Neural cell (in vitro differentiated cells): ENCODE results near the gene SH3TC2. TPM values are rescaled to one million over a fixed set of nuclear protein-coding genes. Genes with fewer than 3 reads are reported as not detected.

Experiments
- H2AFZ ChIP-seq: fragments of 200-600, 300-800 bp; sonication (generic), shearing (Covaris generic); 2 replicates; pipeline ENCODE4 v1.6.0; 2014; ENCODE audit warnings: low read depth, mild to moderate bottlenecking, antibody characterized with exemption, low read length, moderate library complexity
- H3F3A ChIP-seq: fragments of 200-600 bp; shearing (Covaris generic); 2 replicates; pipeline ENCODE4 v1.6.1; 2016; ENCODE audit warnings: mild to moderate bottlenecking, moderate library complexity, mixed read lengths, antibody characterized with exemption, low read length; ENCODE audit not compliant: insufficient read depth, poor library complexity, severe bottlenecking
- H3K27ac ChIP-seq: fragments of 200-600, 300-800 bp; sonication (generic), shearing (Covaris generic); 2 replicates; pipeline ENCODE4 v1.5.1; 2014; ENCODE audit warnings: mild to moderate bottlenecking, low read length, moderate library complexity
- H3K27me3 ChIP-seq: fragments of 300-800, 200-600 bp; sonication (generic), shearing (Covaris generic); 2 replicates; pipeline ENCODE4 v1.6.0; 2014; ENCODE audit warnings: mild to moderate bottlenecking, low read depth, low read length, moderate library complexity; ENCODE audit not compliant: insufficient read depth
- H3K36me3 ChIP-seq: fragments of 300-800, 200-600 bp; sonication (generic), shearing (Covaris generic); 2 replicates; pipeline ENCODE4 v1.5.1; 2014; ENCODE audit warnings: mild to moderate bottlenecking, antibody characterized with exemption, low read length, moderate library complexity; ENCODE audit not compliant: insufficient read depth
- H3K4me2 ChIP-seq: fragments of 300-800, 200-600 bp; sonication (generic), shearing (Covaris generic); 2 replicates; pipeline ENCODE4 v1.6.0; 2014; ENCODE audit warnings: mild to moderate bottlenecking, low read length
- H3K4me3 ChIP-seq: fragments of 300-800, 200-600 bp; sonication (generic), shearing (Covaris generic); 2 replicates; pipeline ENCODE4 v1.5.1; 2014; ENCODE audit warnings: mild to moderate bottlenecking, low read length, moderate library complexity
- H3K79me2 ChIP-seq: fragments of 200-600 bp; shearing (Covaris generic); replicated peaks from 2 replicates; pipeline ENCODE4 v1.6.0; 2014; ENCODE audit warnings: mild to moderate bottlenecking, low read length, moderate library complexity; ENCODE audit not compliant: insufficient read depth
- H3K9ac ChIP-seq: fragments of 300-800, 200-600 bp; sonication (generic), shearing (Covaris generic); 2 replicates; pipeline ENCODE4 v1.6.1; 2016; ENCODE audit warnings: mild to moderate bottlenecking, low read length, mixed read lengths
- H3K9me2 ChIP-seq: fragments of 200-600 bp; shearing (Covaris generic); 2 replicates; pipeline ENCODE4 v1.6.1; 2016; ENCODE audit warnings: mild to moderate bottlenecking, low read length, mixed read lengths; ENCODE audit not compliant: insufficient read depth
- H3K9me3 ChIP-seq: fragments of 200-600, 300-800 bp; sonication (generic), shearing (Covaris generic); 2 replicates; pipeline ENCODE4 v1.6.1; 2016; ENCODE audit warnings: mild to moderate bottlenecking, mixed run types, low read length, moderate library complexity, mixed read lengths
- H4K20me1 ChIP-seq: fragments of 200-600 bp; shearing (Covaris generic); 2 replicates; pipeline ENCODE4 v1.6.1; 2016; ENCODE audit warnings: mild to moderate bottlenecking, mixed run types; ENCODE audit not compliant: insufficient read depth
- CTCF ChIP-seq: fragments of 450-650 bp; IDR thresholded peaks from 2 replicates; pipeline ENCODE4 v1.5.1; 2014; ENCODE audit warnings: antibody characterized with exemption, mild to moderate bottlenecking, moderate library complexity; ENCODE audit not compliant: poor library complexity, severe bottlenecking
- EP300 ChIP-seq: fragments of 450-650 bp; conservative IDR thresholded peaks from 2 replicates; pipeline ENCODE4 v1.6.1; 2014; ENCODE audit warnings: antibody characterized with exemption, mild to moderate bottlenecking, moderate library complexity; ENCODE audit not compliant: poor library complexity, severe bottlenecking
- EZH2 ChIP-seq: fragments of 200-600, 300-800 bp; shearing (Covaris generic), sonication (generic); IDR thresholded peaks from 2 replicates; pipeline ENCODE4 v1.6.1; 2014; ENCODE audit warnings: antibody characterized with exemption, low read length, borderline replicate concordance, mild to moderate bottlenecking; ENCODE audit not compliant: insufficient read depth, poor library complexity, severe bottlenecking
- MXI1 ChIP-seq: fragments of 450-650 bp; conservative IDR thresholded peaks from 2 replicates; pipeline ENCODE4 v1.6.1; 2014; ENCODE audit warnings: antibody characterized with exemption, mild to moderate bottlenecking; ENCODE audit not compliant: poor library complexity, severe bottlenecking
- POLR2AphosphoS5 ChIP-seq: IDR thresholded peaks from 2 replicates; pipeline ENCODE4 v1.6.1; 2012
- RAD21 ChIP-seq: fragments of 450-650 bp; conservative IDR thresholded peaks from 2 replicates; pipeline ENCODE4 v1.6.1; 2014; ENCODE audit warnings: antibody characterized with exemption, mild to moderate bottlenecking, moderate library complexity
- REST ChIP-seq: IDR thresholded peaks from 2 replicates; pipeline ENCODE4 v1.6.1; 2012; ENCODE audit warnings: borderline replicate concordance
- SMC3 ChIP-seq: fragments of 450-650 bp; conservative IDR thresholded peaks from 2 replicates; pipeline ENCODE4 v1.6.1; 2014; ENCODE audit warnings: antibody characterized with exemption, mild to moderate bottlenecking, moderate library complexity; ENCODE audit not compliant: poor library complexity
- TAF1 ChIP-seq: IDR thresholded peaks from 2 replicates; pipeline ENCODE4 v1.6.1; 2012; ENCODE audit warnings: low read depth
- polyA plus RNA-seq: library from polyadenylated mRNA; depleted of rRNA; stranded (reverse); fragments of >200 nt; gene quantifications from 2 replicates; pipeline ENCODE4 v1.2.3, GENCODE V29; 2014

Gene SH3TC2
- polyA plus RNA-seq, 1 donor from 2014 or later: not detected

DNA sequence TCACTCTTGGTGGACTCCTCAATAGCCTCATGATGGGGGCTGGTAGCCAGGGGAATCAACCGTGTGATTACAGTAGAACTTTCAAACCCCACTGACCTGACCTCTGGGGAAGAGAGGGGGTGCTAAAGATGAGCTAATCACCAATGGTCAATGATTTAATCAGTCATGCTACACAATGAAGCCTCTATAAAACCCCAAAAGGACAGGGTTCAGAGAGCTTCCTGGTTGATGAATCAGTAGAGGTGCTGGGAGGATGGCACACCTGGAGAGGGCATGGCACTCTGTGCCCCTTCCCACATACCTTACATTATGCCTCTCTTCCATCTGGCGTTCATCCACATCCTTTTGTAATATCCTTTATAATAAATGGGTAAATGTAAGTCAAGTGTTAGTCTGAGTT lies 8.9 kb upstream of the SH3TC2 start:
- Histone ChIP-seq H3K4me2 (no peak overlapping the region), H3K27me3 (no peaks in the 10 kb centered on the region), H4K20me1 (no peaks in the 10 kb centered on the region), H3F3A (no peaks in the 10 kb centered on the region), H3K9me2 (no peaks in the 10 kb centered on the region), H3K79me2 (no peaks in the 10 kb centered on the region), H3K9ac (no peak overlapping the region), H2AFZ (no peak overlapping the region), H3K36me3 (no peaks in the 10 kb centered on the region), H3K27ac (no peak overlapping the region), H3K4me3 (no peak overlapping the region), H3K9me3 (no peaks in the 10 kb centered on the region)
- TF ChIP-seq TAF1: no peak
- no peak for TF ChIP-seq MXI1
- no peak for TF ChIP-seq EP300
- no peak for TF ChIP-seq SMC3
- no peak for TF ChIP-seq CTCF
- TF ChIP-seq POLR2AphosphoS5: no peak
- no peak for TF ChIP-seq REST
- no peak for TF ChIP-seq EZH2
- TF ChIP-seq RAD21: no peak

GRCh38 chr5:149071216-149071615 lies 8.4 kb upstream of the SH3TC2 start:
- no peak overlapping the region for H2AFZ ChIP-seq

More at GRCh38 chr5:149071216-149071615, 8.4 kb upstream of the SH3TC2 start:
- Histone ChIP-seq H3F3A (no peaks in the 10 kb centered on the region), H3K27ac (no peak overlapping the region), H3K4me2 (no peak overlapping the region), H3K79me2 (no peaks in the 10 kb centered on the region), H4K20me1 (no peaks in the 10 kb centered on the region), H3K36me3 (no peaks in the 10 kb centered on the region), H3K27me3 (no peaks in the 10 kb centered on the region), H3K9me2 (no peaks in the 10 kb centered on the region), H3K9me3 (no peaks in the 10 kb centered on the region), H3K9ac (no peak overlapping the region), H3K4me3 (no peak overlapping the region)
- no peak for TF ChIP-seq MXI1
- no peak for TF ChIP-seq REST
- TF ChIP-seq SMC3: no peak
- TF ChIP-seq EP300: no peak
- TF ChIP-seq TAF1: no peak
